AG08395 (cell line): ENCODE measurements around the gene CLDN9.

Experiments used
- DNase-seq: peaks from one replicate; pipeline ENCODE4 v3.0.0; 2012; ENCODE audit warnings: mixed read lengths, low spot score

Gene CLDN9

DNA sequence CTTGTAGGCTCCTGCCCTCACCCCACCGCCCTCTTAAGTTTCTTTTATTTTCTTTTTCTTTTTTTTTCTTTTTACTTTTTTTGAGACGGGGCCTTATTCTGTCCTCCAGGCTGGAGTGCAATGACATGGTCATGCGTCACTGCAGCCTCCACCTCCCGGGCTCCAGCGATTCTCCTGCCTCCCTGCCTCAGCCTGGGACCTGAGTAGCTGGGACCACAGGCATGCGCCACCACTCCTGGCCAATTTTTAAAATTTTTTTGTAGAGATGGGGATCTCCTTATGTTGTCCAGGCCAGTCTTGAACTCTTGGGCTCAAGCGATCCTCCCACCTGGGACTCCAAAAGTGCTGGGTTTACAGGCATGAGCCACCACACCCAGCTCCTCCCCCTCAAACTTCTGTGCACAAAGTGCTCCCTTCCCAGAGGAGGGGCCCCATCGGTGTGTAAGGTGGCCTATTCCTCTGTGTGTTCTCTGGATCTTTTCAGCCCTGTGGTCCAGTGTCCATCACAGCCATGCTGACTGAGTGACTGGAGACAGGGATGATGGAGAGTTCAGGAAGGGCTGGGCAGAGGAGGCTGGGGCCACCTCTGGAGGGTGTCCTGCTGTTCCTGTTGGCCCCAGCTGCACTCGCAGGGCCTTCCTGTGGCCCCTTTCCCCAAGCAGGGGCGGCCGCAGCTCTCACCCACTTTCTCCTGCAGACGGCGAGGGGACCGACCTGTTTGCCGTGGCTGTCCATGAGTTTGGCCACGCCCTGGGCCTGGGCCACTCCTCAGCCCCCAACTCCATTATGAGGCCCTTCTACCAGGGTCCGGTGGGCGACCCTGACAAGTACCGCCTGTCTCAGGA lies 43.8 kb downstream of the CLDN9 start:
- DNase-seq, result no peak

DNA sequence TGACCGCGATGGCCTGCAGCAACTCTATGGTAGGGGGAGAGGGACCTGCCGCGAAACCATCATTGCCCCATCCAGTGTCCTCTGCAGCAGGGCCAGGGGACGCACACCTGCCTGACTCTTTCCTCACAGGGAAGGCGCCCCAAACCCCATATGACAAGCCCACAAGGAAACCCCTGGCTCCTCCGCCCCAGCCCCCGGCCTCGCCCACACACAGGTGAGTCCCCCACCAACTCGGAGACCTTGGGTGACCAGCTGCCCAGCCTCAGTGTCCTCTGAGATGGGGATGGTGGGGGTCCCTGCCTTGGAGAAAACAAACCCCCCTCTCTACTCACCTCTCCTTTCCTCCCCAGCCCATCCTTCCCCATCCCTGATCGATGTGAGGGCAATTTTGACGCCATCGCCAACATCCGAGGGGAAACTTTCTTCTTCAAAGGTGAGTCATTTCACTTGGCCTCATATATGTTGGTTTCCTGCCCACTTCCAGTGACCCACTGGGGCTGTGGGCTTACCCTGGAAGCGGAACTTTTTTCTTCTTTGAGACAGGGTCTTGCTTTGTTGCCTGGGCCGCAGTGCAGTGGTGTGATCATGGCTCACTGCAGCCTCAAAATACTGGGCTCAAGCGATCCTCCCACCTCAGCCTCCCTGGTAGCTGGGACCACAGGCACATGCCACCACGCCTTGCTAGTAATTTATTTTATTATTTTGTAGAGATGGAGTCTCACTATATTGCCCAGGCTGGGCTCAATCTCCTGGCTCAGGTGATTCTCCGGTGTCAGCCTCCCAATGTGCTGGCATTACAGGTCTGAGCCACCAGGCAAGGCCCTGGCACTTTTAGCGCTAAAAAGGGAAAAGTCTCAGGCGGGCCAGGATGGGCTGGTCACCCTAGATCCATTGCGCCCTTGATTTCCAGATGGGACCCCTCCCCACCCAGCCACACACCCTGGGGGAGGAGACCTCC lies 44.7 kb downstream of the CLDN9 start:
- no peak for DNase-seq

GRCh38 chr16:3058139-3059030 lies 45.7 kb downstream of the CLDN9 start:
- DNase-seq, result no peak

GRCh38 chr16:3059041-3059722 lies 46.5 kb downstream of the CLDN9 start:
- peak; percentile 96 for DNase-seq

DNA sequence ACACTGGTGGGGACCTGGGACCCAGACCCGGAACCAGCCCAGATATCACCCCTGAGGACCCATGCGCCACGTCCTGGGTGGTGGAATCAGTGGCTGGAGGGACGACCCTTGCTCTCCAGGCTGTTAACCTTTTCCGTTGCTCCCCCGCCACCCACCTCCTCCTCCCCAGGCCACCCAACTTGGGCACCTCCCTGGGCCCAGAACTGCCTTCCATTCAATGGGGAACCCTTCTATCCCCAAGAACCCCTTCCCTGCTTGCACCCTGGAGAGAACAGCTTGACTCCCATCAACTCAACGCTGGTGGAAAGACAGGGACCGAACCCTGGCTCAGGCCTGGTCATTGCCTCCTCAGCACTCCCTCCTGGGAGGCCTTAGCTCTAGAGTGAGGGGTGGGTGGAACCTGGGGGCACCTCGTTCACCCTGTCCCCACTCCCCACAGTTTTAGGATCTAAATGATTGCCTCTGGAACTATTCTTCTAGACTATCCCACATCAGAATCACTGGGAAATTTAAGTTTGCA lies 47.1 kb downstream of the CLDN9 start:
- no peak for DNase-seq

DNA sequence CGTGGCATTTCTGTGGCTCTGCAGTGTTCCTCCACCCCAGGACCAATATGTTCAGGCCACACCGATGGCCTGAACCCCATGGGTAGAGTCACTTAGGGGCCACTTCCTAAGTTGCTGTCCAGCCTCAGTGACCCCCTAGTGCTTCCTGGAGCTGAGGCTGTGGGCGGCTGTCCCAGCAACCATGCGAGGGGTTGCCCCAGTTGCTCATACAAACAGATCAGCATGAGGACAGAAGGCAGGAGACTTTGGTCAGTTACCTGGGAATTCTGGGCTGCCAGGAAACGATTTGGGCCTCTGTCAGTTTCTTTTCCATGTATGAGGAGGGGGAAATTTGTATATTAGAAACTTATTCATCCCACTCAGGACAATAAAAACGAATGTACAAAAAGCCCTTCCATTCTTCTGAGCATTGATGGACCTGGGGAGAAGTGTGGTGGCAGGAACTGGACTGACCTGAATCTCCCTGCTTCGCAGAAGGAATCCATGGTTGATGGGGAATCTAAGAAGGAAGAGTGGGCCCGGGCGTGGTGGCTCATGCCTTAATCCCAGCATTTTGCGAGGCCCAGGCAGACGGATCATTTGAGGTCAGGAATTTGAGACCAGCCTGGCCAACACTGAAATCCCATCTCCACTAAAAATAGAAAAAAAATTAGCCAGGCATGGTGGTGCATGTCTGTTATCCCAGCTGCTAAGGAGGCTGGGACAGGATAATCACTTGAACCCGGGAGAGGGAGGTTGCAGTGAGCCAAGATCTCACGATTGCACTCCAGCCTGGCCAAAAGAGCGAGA lies 47.8 kb downstream of the CLDN9 start:
- no peak for DNase-seq

DNA sequence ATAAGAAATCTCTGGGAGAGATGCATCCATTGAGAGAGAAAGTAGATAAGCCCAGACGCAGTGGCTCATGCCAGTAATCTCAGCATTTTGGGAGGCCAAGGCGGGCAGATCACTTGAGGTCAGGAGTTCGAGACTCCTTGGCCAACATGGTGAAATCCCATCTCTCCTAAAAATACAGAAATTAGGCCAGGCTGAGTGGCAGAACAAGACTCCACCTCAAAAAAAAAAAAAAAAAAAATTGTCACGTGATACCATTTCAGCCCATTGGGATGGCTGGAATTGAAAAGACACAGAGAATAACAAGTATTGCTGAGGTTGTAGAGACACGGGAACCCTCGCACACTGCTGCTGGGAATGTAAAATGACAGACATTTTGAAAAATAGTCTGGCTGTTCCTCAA lies 49.8 kb downstream of the CLDN9 start:
- no peak for DNase-seq

DNA sequence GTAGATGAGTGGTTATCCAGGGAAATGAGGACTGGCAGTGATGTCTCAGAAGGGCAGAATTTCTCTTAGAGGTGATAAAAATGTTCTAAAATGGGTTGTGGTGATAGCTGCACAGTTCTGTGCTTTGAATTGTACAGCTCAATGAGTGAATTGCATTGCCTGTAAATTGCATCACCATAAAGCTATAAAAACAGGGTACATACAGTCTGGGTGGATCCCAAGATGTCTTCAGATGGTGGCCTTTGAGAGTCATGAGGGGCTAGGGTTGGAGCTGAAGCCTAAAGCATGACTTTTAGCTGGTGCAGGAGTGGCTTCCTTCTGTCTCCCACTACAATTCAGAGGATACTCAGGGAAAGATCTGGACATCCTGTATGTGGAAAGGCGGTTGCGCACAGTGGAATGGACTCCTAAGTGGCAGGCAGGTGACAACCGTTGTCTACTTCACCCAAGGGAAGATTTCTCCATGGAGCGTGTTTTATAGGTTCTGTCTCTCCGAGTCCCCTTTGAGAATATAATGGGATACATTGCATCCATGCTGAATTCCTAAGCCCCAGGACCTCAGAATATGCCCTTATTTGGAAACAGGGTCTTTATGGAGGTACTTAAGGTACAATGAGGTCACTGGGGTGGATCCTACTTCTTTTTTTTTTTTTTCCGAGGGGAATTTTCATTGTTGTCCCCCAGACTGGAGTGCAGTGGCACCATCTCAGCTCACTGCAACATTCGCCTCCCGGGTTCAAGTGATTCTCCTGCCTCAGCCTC lies 51.1 kb downstream of the CLDN9 start:
- DNase-seq, result no peak
